Midbrain (tissue), 1 donor: ENCODE data around the gene C16orf46.
A peak's percentile ranks its signal among the peaks of the same experiment; 100 is the strongest.
"Not testable (repeated sequence)": the region's sequence is repeated elsewhere in the genome, so short reads cannot be mapped to it uniquely, and the experiment has no call there.

Experiments used
- DNase-seq: peaks from one replicate; lab custom pipeline; 2025; lab: John Stamatoyannopoulos, UW

The C16orf46 gene

GRCh38 chr16:81077076-81077940, at the start of gene C16orf46:
Gene C16orf46 (minus strand): TSS chr16:81077238. CDS start chr16:81063955, 13,283 bp downstream.
- DNase-seq: peak; percentile 97

GRCh38 chr16:81123092-81123852, 46.2 kb upstream of the C16orf46 start:
- DNase-seq: no peak

GRCh38 chr16:81121474-81121990, 44.5 kb upstream of the C16orf46 start:
- DNase-seq: no peak

GRCh38 chr16:81117436-81117835, 40.4 kb upstream of the C16orf46 start:
- no peak for DNase-seq

- no peak for DNase-seq
Observed at GRCh38 chr16:81116285-81116684, 39.2 kb upstream of the C16orf46 start.

- DNase-seq: no peak
Observed at GRCh38 chr16:81112453-81112852, 35.4 kb upstream of the C16orf46 start.

- DNase-seq: not testable (repeated sequence)
Observed at GRCh38 chr16:81109274-81109673, 32.2 kb upstream of the C16orf46 start.

- DNase-seq: no peak
Observed at GRCh38 chr16:81107511-81107910, 30.5 kb upstream of the C16orf46 start.

GRCh38 chr16:81106826-81107503, 29.9 kb upstream of the C16orf46 start:
- DNase-seq: no peak

GRCh38 chr16:81105946-81106345, 28.9 kb upstream of the C16orf46 start:
- no peak for DNase-seq

- DNase-seq: no peak
Observed at GRCh38 chr16:81101702-81102101, 24.7 kb upstream of the C16orf46 start.

GRCh38 chr16:81099958-81100357, 22.9 kb upstream of the C16orf46 start:
- no peak for DNase-seq

- no peak for DNase-seq
Observed at GRCh38 chr16:81097230-81097629, 20.2 kb upstream of the C16orf46 start.

GRCh38 chr16:81096715-81097208, 19.7 kb upstream of the C16orf46 start:
- no peak for DNase-seq

- DNase-seq: peak; percentile 98
Observed at GRCh38 chr16:81095953-81096714, 19.1 kb upstream of the C16orf46 start, which contains the start of gene GCSH. Gene GCSH (minus strand): TSS chr16:81096395. CDS start chr16:81096278, 117 bp downstream.

- no peak for DNase-seq
Observed at GRCh38 chr16:81095653-81095952, 18.6 kb upstream of the C16orf46 start.

GRCh38 chr16:81094771-81095251, 17.8 kb upstream of the C16orf46 start:
- DNase-seq: peak; percentile 2

GRCh38 chr16:81088836-81089235, 11.8 kb upstream of the C16orf46 start:
- DNase-seq: no peak

GRCh38 chr16:81081014-81081413, 4.0 kb upstream of the C16orf46 start:
- DNase-seq: no peak

- peak; percentile 11 for DNase-seq
Observed at GRCh38 chr16:81080233-81080632, 3.2 kb upstream of the C16orf46 start.

GRCh38 chr16:81076566-81077075, 417 bp downstream of the C16orf46 start:
- peak; percentile 95 for DNase-seq
